B cell (primary cell): ENCODE measurements around the gene GADD45A. TPM values are rescaled to one million over a fixed set of nuclear protein-coding genes. Genes with fewer than 3 reads are reported as not detected.

Source experiments
- ATAC-seq: fragments of 200-7000 bp; cut with Tn5 transposase; one replicate; pipeline ENCODE4 v1.10.0; 2021; ENCODE audit warnings: low read depth, mild to moderate bottlenecking, moderate number of reproducible peaks, moderate library complexity
- CTCF ChIA-PET: fragments of 350-600 bp; sonication (Branson Sonifier 250); formaldehyde crosslinking; loops from one replicate; lab custom pipeline; 2021; ENCODE audit warnings: antibody characterized with exemption, inconsistent platforms; lab: Charles Lee
- POLR2A ChIA-PET: fragments of 350-600 bp; sonication (Branson Sonifier 250); formaldehyde crosslinking; loops from one replicate; lab custom pipeline; 2021; ENCODE audit warnings: antibody characterized with exemption; lab: Charles Lee
- DNase-seq: peaks from one replicate; pipeline ENCODE4 v3.0.0; 2013
- H2AFZ ChIP-seq: 2 replicates; pipeline ENCODE4 v1.6.1; 2012; ENCODE audit warnings: mild to moderate bottlenecking, low read depth, low read length; ENCODE audit not compliant: insufficient read depth, poor library complexity, severe bottlenecking
- H3K27ac ChIP-seq, 2 donors: 1 replicate in 1 of 2; 2 replicates in 1 of 2; pipeline ENCODE4 v1.5.1; 2012 to 2013; ENCODE audit warnings: low read length in 2 of 2, mild to moderate bottlenecking in 2 of 2, moderate library complexity in 1 of 2
- H3K27me3 ChIP-seq, 4 experiments: fragments of 200-600 bp in 1 of 4; sonication (generic) in 1 of 4; replicated peaks in 1 of 4; 1 replicate in 2 of 4; 2 replicates in 2 of 4; pipeline versions ENCODE4 v1.6.1 to v1.7.0; 2013 to 2016; ENCODE audit warnings: low read length in 3 of 4, mild to moderate bottlenecking in 2 of 4, mixed read lengths in 1 of 4, moderate library complexity in 1 of 4; ENCODE audit not compliant: insufficient read depth in 4 of 4, control insufficient read depth in 3 of 4; ENCODE audit errors: control extremely low read depth in 1 of 4
- H3K36me3 ChIP-seq, 2 experiments: replicated peaks in 1 of 2; 1 replicate in 1 of 2; 2 replicates in 1 of 2; pipeline versions ENCODE4 v1.6.1 to v1.7.1; 2013; ENCODE audit warnings: low read length in 1 of 2; ENCODE audit not compliant: insufficient read depth in 2 of 2, control insufficient read depth in 1 of 2; ENCODE audit errors: control extremely low read depth in 1 of 2, extremely low read depth in 1 of 2
- H3K4me1 ChIP-seq, 2 donors: fragments of 200-600 bp in 1 of 2; sonication (generic) in 1 of 2; 1 replicate in 1 of 2; 2 replicates in 1 of 2; pipeline versions ENCODE4 v1.5.1 to v1.6.1; 2013 to 2017; ENCODE audit warnings: low read length in 2 of 2; ENCODE audit not compliant: control insufficient read depth in 2 of 2, insufficient read depth in 2 of 2
- H3K4me2 ChIP-seq: replicated peaks from 2 replicates; pipeline ENCODE3; 2012; ENCODE audit warnings: mild to moderate bottlenecking, low read depth, low read length; ENCODE audit not compliant: poor library complexity, severe bottlenecking
- H3K4me3 ChIP-seq, 5 experiments: fragments of 200-600 bp in 1 of 5; sonication (generic) in 1 of 5; 1 replicate in 3 of 5; 2 replicates in 2 of 5; pipeline versions ENCODE4 v1.5.1 to v1.7.0; 2011 to 2016; ENCODE audit warnings: low read length in 4 of 5, mild to moderate bottlenecking in 4 of 5, low read depth in 2 of 5, control low read depth in 1 of 5, moderate library complexity in 1 of 5; ENCODE audit not compliant: insufficient read depth in 1 of 5; ENCODE audit errors: control extremely low read depth in 1 of 5, extremely low read depth in 1 of 5
- H3K79me2 ChIP-seq: fragments of 200-600 bp; sonication (generic); one replicate; pipeline ENCODE4 v1.6.0; 2016; ENCODE audit warnings: low read length; ENCODE audit not compliant: control insufficient read depth, insufficient read depth
- H3K9ac ChIP-seq: fragments of 200-600 bp; sonication (generic); 2 replicates; pipeline ENCODE4 v1.6.1; 2017; ENCODE audit warnings: mild to moderate bottlenecking, low read length, moderate library complexity
- H3K9me3 ChIP-seq, 3 donors: one replicate each; pipeline versions ENCODE4 v1.6.1 to v1.7.1; 2013; ENCODE audit warnings: low read length in 2 of 3; ENCODE audit not compliant: control insufficient read depth in 2 of 3, insufficient read depth in 1 of 3; ENCODE audit errors: control extremely low read depth in 1 of 3
- H4K20me1 ChIP-seq: 2 replicates; pipeline ENCODE4 v1.6.0; 2012; ENCODE audit warnings: mild to moderate bottlenecking, low read length; ENCODE audit not compliant: insufficient read depth, control insufficient read depth, poor library complexity, severe bottlenecking
- H3K27ac Mint-ChIP-seq: one replicate; pipeline ENCODE4 v1.8.0; 2021; ENCODE audit warnings: mixed read lengths
- H3K27me3 Mint-ChIP-seq: one replicate; pipeline ENCODE4 v1.8.0; 2021; ENCODE audit warnings: mixed read lengths
- H3K4me1 Mint-ChIP-seq: one replicate; pipeline ENCODE4 v1.8.0; 2021; ENCODE audit warnings: mixed read lengths
- H3K4me3 Mint-ChIP-seq: one replicate; pipeline ENCODE4 v1.8.0; 2021; ENCODE audit warnings: mixed read lengths
- H3K9me3 Mint-ChIP-seq: one replicate; pipeline ENCODE4 v1.8.0; 2022; ENCODE audit warnings: mixed read lengths; ENCODE audit not compliant: insufficient read depth
- CTCF ChIP-seq: fragments of 200-600 bp; IDR thresholded peaks from one replicate; pipeline ENCODE4 v1.8.0; 2022; ENCODE audit warnings: antibody characterized with exemption, mild to moderate bottlenecking
- EZH2 ChIP-seq: IDR thresholded peaks from 2 replicates; pipeline ENCODE4 v1.6.1; 2012; ENCODE audit warnings: borderline replicate concordance, low read depth, mild to moderate bottlenecking, moderate library complexity, low read length; ENCODE audit not compliant: insufficient read depth, poor library complexity, severe bottlenecking
- WGBS: methylation state at CpG from one replicate; pipeline ENCODE4 v1.1.5; 2013; ENCODE audit warnings: missing lambda C conversion rate; ENCODE audit not compliant: insufficient coverage; 5-methylcytosine and 5-hydroxymethylcytosine counted together
- intact Hi-C: fragments of 100-400 bp; cut with micrococcal nuclease; formaldehyde crosslinking; loops from one replicate; pipeline ENCODE4 v1.10.0; 2022
- polyA plus RNA-seq: library from polyadenylated mRNA; depleted of rRNA; stranded (reverse); fragments of >200 nt; gene quantifications from 2 replicates; pipeline ENCODE4 v1.2.3, GENCODE V29; 2012
- total RNA-seq, 2 donors: library from RNA; stranded (reverse); fragments of 120-200 nt in 1 of 2; gene quantifications; 1 replicate in 1 of 2; 2 replicates in 1 of 2; pipeline versions ENCODE4 v1.2.3 to v1.2.4, GENCODE V29; 2013 to 2022

GADD45A gene
- total and polyA plus RNA-seq, 2 donors (not counting 1 experiment from before 2014, with no cell fraction given) = 11.6 to 21.1 TPM

GRCh38 chr1:67700692-67701410, 15.8 kb downstream of the GADD45A start:
- H3K4me1 ChIP-seq = no peaks in the 10 kb centered on the region
- H3K27me3 ChIP-seq = no peaks in the 10 kb centered on the region
- no peaks in the 10 kb centered on the region for H3K36me3 ChIP-seq
- no peaks in the 10 kb centered on the region for H3K4me1 Mint-ChIP-seq
- TF ChIP-seq CTCF (no peak), EZH2 (no peak)
- ATAC-seq (no peak), DNase-seq (no peak)
- H3K27ac Mint-ChIP-seq = no peak overlapping the region
- H3K27me3 Mint-ChIP-seq = peaks cover 9% of the 10 kb centered on the region
- H3K9me3 ChIP-seq = no peaks in the 10 kb centered on the region
- no peak overlapping the region for H3K27ac ChIP-seq
- H3K4me2 ChIP-seq = no peak overlapping the region
- intact Hi-C loops = no loop called here
- no peak overlapping the region for H3K9ac ChIP-seq
- no peak overlapping the region for H3K4me3 Mint-ChIP-seq
- WGBS = 100% methylated on average over 2 of the region's 8 CpGs
- no peaks in the 10 kb centered on the region for H3K9me3 Mint-ChIP-seq
- POLR2A ChIA-PET = interaction anchor here (0.6 kb wide), 1 partner anchor 265 kb away, joined by 3 read pairs; no protein-coding TSS in a partner anchor
- H3K4me3 ChIP-seq = no peak overlapping the region
- CTCF ChIA-PET = interaction anchor here (1.0 kb wide), 1 partner anchor 60 kb away, joined by 3 read pairs; no protein-coding TSS in a partner anchor
- H3K79me2 ChIP-seq = no peaks in the 10 kb centered on the region
- no peaks in the 10 kb centered on the region for H4K20me1 ChIP-seq
- H2AFZ ChIP-seq = no peak overlapping the region

- no peaks in the 10 kb centered on the region for H3K4me1 ChIP-seq
- intact Hi-C loops = no loop called here
Measured at GRCh38 chr1:67701876-67702275, 16.9 kb downstream of the GADD45A start.

More at GRCh38 chr1:67701876-67702275, 16.9 kb downstream of the GADD45A start:
- TF ChIP-seq EZH2 = no peak
- Mint-ChIP-seq H3K4me3 (no peak overlapping the region), H3K27me3 (peaks cover 9% of the 10 kb centered on the region), H3K27ac (no peak overlapping the region), H3K9me3 (no peaks in the 10 kb centered on the region), H3K4me1 (no peaks in the 10 kb centered on the region)
- POLR2A ChIA-PET = no interaction called here
- no peaks in the 10 kb centered on the region for H3K9me3 ChIP-seq
- H3K9ac ChIP-seq = no peak overlapping the region
- no peaks in the 10 kb centered on the region for H3K27me3 ChIP-seq
- no peak overlapping the region for H2AFZ ChIP-seq
- no peak overlapping the region for H3K4me3 ChIP-seq
- H3K79me2 ChIP-seq = no peaks in the 10 kb centered on the region
- DNase-seq (no peak), ATAC-seq (no peak)
- CTCF ChIA-PET = no interaction called here
- H3K27ac ChIP-seq = no peak overlapping the region
- WGBS = no CpG with 5 or more reads among the region's 2 CpGs
- no peak overlapping the region for H3K4me2 ChIP-seq
- no peaks in the 10 kb centered on the region for H3K36me3 ChIP-seq
- no peaks in the 10 kb centered on the region for H4K20me1 ChIP-seq
